ENCODE measurements around the gene PPFIA1. TPM values are rescaled to one million over a fixed set of nuclear protein-coding genes. Genes with fewer than 3 reads are reported as not detected.
A peak's percentile ranks its signal among the peaks of the same experiment; 100 is the strongest.

The PPFIA1 gene
- total RNA-seq, 2 experiments from 2014 or later, result 34.6 to 53.9 TPM

DNA sequence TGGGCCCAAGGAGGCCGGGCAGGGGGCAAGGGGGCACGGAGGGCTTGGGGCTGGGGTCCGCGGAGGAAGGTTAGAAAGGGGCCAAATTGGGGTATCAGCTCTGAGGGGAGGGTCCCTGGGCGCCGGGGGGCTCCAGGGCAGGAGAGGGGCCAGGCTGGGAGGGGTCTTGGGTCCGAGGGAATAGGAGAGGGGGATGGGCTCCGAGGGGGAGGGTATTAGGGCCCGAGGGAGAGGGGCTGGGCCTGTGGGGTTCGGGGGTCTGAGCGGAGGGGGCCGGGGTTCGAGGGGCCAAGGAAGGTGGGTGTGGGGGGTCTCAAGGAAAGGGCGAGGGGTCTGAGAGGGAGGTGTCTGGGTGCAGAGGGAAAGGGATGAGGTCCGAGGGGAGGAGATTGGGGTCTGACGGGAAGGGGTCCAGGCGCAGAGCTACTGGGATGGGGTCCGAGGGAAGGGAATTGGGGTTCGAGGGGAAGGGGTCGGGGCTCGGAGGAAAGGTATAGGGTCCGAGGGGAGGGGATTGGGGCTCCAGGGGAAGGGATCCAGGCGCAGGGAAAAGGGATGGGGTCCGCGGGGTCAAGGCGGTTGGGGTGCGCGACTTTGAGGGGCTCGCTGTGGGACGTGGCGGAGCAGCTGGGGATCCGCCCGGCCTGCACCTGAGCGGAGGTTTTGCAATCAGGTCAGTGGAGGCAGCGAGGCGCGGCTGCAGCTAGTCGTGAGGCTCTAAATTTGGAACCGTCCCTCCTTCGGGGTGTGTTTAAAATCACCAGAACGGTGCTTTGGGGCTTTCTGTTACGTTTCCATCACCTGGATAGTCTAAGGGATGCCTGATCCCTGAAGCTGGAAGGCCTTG, 128.6 kb downstream of the PPFIA1 start:
- intact Hi-C loops (cut with micrococcal nuclease; ENCODE audit: unreplicated experiment), result no loop called here
- H2AFZ ChIP-seq (ENCODE audit: low read length), result no peak overlapping the region
- no peaks in the 10 kb centered on the region for H3K9me3 ChIP-seq (ENCODE audit: low read length)
- no peaks in the 10 kb centered on the region for H3K79me2 ChIP-seq (ENCODE audit: insufficient read depth, low read depth, low read length)
- H4K20me1 ChIP-seq (ENCODE audit: insufficient read depth, low read length), result no peaks in the 10 kb centered on the region; the same call in 1 of the 2 replicates
- H3K9me2 ChIP-seq (ENCODE audit: insufficient read depth, low read length), result no peaks in the 10 kb centered on the region
- TF ChIP-seq, protein P1, sequence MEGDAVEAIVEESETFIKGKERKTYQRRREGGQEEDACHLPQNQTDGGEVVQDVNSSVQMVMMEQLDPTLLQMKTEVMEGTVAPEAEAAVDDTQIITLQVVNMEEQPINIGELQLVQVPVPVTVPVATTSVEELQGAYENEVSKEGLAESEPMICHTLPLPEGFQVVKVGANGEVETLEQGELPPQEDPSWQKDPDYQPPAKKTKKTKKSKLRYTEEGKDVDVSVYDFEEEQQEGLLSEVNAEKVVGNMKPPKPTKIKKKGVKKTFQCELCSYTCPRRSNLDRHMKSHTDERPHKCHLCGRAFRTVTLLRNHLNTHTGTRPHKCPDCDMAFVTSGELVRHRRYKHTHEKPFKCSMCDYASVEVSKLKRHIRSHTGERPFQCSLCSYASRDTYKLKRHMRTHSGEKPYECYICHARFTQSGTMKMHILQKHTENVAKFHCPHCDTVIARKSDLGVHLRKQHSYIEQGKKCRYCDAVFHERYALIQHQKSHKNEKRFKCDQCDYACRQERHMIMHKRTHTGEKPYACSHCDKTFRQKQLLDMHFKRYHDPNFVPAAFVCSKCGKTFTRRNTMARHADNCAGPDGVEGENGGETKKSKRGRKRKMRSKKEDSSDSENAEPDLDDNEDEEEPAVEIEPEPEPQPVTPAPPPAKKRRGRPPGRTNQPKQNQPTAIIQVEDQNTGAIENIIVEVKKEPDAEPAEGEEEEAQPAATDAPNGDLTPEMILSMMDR (conservative IDR thresholded peaks at IDR 0.05; ENCODE audit: low read length), result no peak
- TF ChIP-seq EZH2phosphoT487 (IDR thresholded peaks at IDR 0.05; ENCODE audit: borderline replicate concordance, low read depth, low read length), result no peak
- no peak overlapping the region for H3K27ac ChIP-seq (ENCODE audit: low read depth, low read length, poor library complexity, severe bottlenecking)
- H3K4me2 ChIP-seq (ENCODE audit: low read length), result peak overlapping the region; percentile 84
- BruUV-seq (replicated peaks), result no TSS peak
- ChIA-PET POLR2A (no interaction called here), CTCF (ENCODE audit: unreplicated experiment) (no interaction called here)
- H3K36me3 ChIP-seq (ENCODE audit: insufficient read depth, low read length), result no peaks in the 10 kb centered on the region
- peak; percentile 14 for DNase-seq (ENCODE audit: low spot score)
- peaks cover 14% of the 10 kb centered on the region for H3K4me1 ChIP-seq (ENCODE audit: insufficient read depth, low read length, poor library complexity, severe bottlenecking)
- peak overlapping the region; percentile 66 for H3K4me3 ChIP-seq (ENCODE audit: low read depth, low read length, poor library complexity, severe bottlenecking)

DNA sequence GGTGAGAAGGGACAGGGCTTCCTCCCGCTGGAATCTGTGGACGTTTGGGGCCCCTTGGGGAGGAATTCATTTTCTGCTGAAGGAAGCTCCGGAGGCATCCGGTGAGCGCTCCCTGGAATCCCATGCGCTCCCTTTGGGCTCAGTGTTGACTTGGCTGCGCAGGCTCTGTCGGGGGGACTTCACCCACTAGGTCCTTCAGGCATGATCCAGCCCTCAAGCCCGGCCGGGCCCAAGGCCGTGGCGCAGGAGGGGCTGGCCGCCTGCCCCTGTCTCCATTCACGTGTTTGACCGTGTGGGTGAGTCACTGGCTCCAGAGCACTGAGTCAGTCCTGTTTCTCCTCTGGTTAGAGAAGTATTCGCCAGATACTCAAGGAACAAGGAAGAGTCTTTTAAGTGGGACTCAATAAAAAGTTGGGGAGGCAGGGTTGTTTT, 129.2 kb downstream of the PPFIA1 start:
- H3K4me3 ChIP-seq (ENCODE audit: low read depth, low read length, poor library complexity, severe bottlenecking), result no peak overlapping the region
- no peak overlapping the region for H3K27ac ChIP-seq (ENCODE audit: low read depth, low read length, poor library complexity, severe bottlenecking)
- peaks cover 14% of the 10 kb centered on the region for H3K4me1 ChIP-seq (ENCODE audit: insufficient read depth, low read length, poor library complexity, severe bottlenecking)
- H3K9me3 ChIP-seq (ENCODE audit: low read length), result no peaks in the 10 kb centered on the region
- intact Hi-C loops (cut with micrococcal nuclease; ENCODE audit: unreplicated experiment), result no loop called here
- no peaks in the 10 kb centered on the region; the same call in 1 of the 2 replicates for H4K20me1 ChIP-seq (ENCODE audit: insufficient read depth, low read length)
- no peak for TF ChIP-seq EZH2phosphoT487 (IDR thresholded peaks at IDR 0.05; ENCODE audit: borderline replicate concordance, low read depth, low read length)
- TF ChIP-seq, protein P1 (conservative IDR thresholded peaks at IDR 0.05; ENCODE audit: low read length), result no peak
- POLR2A ChIA-PET, result no interaction called here
- no peaks in the 10 kb centered on the region for H3K79me2 ChIP-seq (ENCODE audit: insufficient read depth, low read depth, low read length)
- H3K36me3 ChIP-seq (ENCODE audit: insufficient read depth, low read length), result no peaks in the 10 kb centered on the region
- no peaks in the 10 kb centered on the region for H3K9me2 ChIP-seq (ENCODE audit: insufficient read depth, low read length)
- DNase-seq (ENCODE audit: low spot score), result no peak
- H3K4me2 ChIP-seq (ENCODE audit: low read length), result no peak overlapping the region
- BruUV-seq (replicated peaks), result no TSS peak
- no peak overlapping the region for H2AFZ ChIP-seq (ENCODE audit: low read length)
- CTCF ChIA-PET (ENCODE audit: unreplicated experiment), result no interaction called here

DNA sequence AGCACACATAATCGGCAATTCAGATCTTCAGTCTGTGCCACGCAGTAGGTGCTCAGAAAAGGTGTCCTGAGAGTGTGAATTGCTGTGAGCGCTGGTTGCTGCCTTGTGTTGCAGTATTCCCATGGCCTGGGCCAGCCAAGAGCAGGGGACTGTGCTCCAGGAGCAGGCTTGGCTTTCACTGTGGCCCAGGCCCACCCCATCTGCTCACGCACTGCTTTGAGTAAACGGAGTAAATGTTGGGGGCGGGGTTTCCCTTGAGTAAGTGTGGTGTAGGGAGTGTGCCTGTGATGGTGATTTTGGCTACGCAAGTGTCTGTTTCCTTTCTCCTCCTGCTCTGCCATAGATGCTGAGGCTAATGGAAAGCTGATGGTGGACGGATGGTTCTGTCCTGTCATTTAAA, 130.2 kb downstream of the PPFIA1 start:
- Histone ChIP-seq H3K9me3 (ENCODE audit: low read length) (no peaks in the 10 kb centered on the region), H3K4me1 (ENCODE audit: insufficient read depth, low read length, poor library complexity, severe bottlenecking) (peaks cover 14% of the 10 kb centered on the region), H3K36me3 (ENCODE audit: insufficient read depth, low read length) (no peaks in the 10 kb centered on the region), H3K27ac (ENCODE audit: low read depth, low read length, poor library complexity, severe bottlenecking) (no peak overlapping the region), H3K79me2 (ENCODE audit: insufficient read depth, low read depth, low read length) (no peaks in the 10 kb centered on the region), H4K20me1 (ENCODE audit: insufficient read depth, low read length) (no peaks in the 10 kb centered on the region; the same call in 1 of the 2 replicates), H3K4me2 (ENCODE audit: low read length) (no peak overlapping the region), H2AFZ (ENCODE audit: low read length) (no peak overlapping the region), H3K4me3 (ENCODE audit: low read depth, low read length, poor library complexity, severe bottlenecking) (no peak overlapping the region), H3K9me2 (ENCODE audit: insufficient read depth, low read length) (no peaks in the 10 kb centered on the region)
- POLR2A ChIA-PET, result no interaction called here
- DNase-seq (ENCODE audit: low spot score), result no peak
- TF ChIP-seq, protein P1 (conservative IDR thresholded peaks at IDR 0.05; ENCODE audit: low read length), result no peak
- no peak for TF ChIP-seq EZH2phosphoT487 (IDR thresholded peaks at IDR 0.05; ENCODE audit: borderline replicate concordance, low read depth, low read length)
- intact Hi-C loops (cut with micrococcal nuclease; ENCODE audit: unreplicated experiment), result no loop called here
- CTCF ChIA-PET (ENCODE audit: unreplicated experiment), result no interaction called here
- no TSS peak for BruUV-seq (replicated peaks)
